Ishikawa (cell line): Measurements from ENCODE around the gene HLX.

Experiments used
- CEBPB ChIP-seq: IDR thresholded peaks from 2 replicates; pipeline ENCODE4 v1.6.1; 2012
- EGR1 ChIP-seq: IDR thresholded peaks from 2 replicates; pipeline ENCODE4 v1.6.1; 2012
- EP300 ChIP-seq: IDR thresholded peaks from 2 replicates; pipeline ENCODE4 v1.6.1; 2012; ENCODE audit warnings: borderline replicate concordance
- RAD21 ChIP-seq: IDR thresholded peaks from 2 replicates; pipeline ENCODE4 v1.6.1; 2012; ENCODE audit warnings: low read depth
- REST ChIP-seq: IDR thresholded peaks from 2 replicates; pipeline ENCODE4 v1.6.1; 2012; ENCODE audit warnings: low read depth, mild to moderate bottlenecking
- TEAD4 ChIP-seq: IDR thresholded peaks from 2 replicates; pipeline ENCODE4 v1.6.1; 2012
- YY1 ChIP-seq: IDR thresholded peaks from 2 replicates; pipeline ENCODE4 v1.6.1; 2012; ENCODE audit warnings: low read depth
- TF ChIP-seq, protein P1 (sequence below): IDR thresholded peaks from 2 replicates; pipeline ENCODE4 v1.6.1; 2012

- no peak for TF ChIP-seq EP300
- no peak for TF ChIP-seq RAD21
- TF ChIP-seq TEAD4, result no peak
- TF ChIP-seq CEBPB, result no peak
- TF ChIP-seq, protein P1, sequence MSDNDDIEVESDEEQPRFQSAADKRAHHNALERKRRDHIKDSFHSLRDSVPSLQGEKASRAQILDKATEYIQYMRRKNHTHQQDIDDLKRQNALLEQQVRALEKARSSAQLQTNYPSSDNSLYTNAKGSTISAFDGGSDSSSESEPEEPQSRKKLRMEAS, result no peak
- TF ChIP-seq EGR1, result no peak
- no peak for TF ChIP-seq REST
- TF ChIP-seq YY1, result no peak
These were observed 15.6 kb downstream of the HLX start for GRCh38 chr1:220894924-220895256.
